Neural cell (in vitro differentiated cells): Measurements from ENCODE around the gene ATP5F1D. TPM values are rescaled to one million over a fixed set of nuclear protein-coding genes. Genes with fewer than 3 reads are reported as not detected.

Experiments used
- H2AFZ ChIP-seq: fragments of 200-600, 300-800 bp; sonication (generic), shearing (Covaris generic); 2 replicates; pipeline ENCODE4 v1.6.0; 2014; ENCODE audit warnings: low read depth, mild to moderate bottlenecking, antibody characterized with exemption, low read length, moderate library complexity
- H3F3A ChIP-seq: fragments of 200-600 bp; shearing (Covaris generic); 2 replicates; pipeline ENCODE4 v1.6.1; 2016; ENCODE audit warnings: mild to moderate bottlenecking, moderate library complexity, mixed read lengths, antibody characterized with exemption, low read length; ENCODE audit not compliant: insufficient read depth, poor library complexity, severe bottlenecking
- H3K27ac ChIP-seq: fragments of 200-600, 300-800 bp; sonication (generic), shearing (Covaris generic); 2 replicates; pipeline ENCODE4 v1.5.1; 2014; ENCODE audit warnings: mild to moderate bottlenecking, low read length, moderate library complexity
- H3K27me3 ChIP-seq: fragments of 300-800, 200-600 bp; sonication (generic), shearing (Covaris generic); 2 replicates; pipeline ENCODE4 v1.6.0; 2014; ENCODE audit warnings: mild to moderate bottlenecking, low read depth, low read length, moderate library complexity; ENCODE audit not compliant: insufficient read depth
- H3K36me3 ChIP-seq: fragments of 300-800, 200-600 bp; sonication (generic), shearing (Covaris generic); 2 replicates; pipeline ENCODE4 v1.5.1; 2014; ENCODE audit warnings: mild to moderate bottlenecking, antibody characterized with exemption, low read length, moderate library complexity; ENCODE audit not compliant: insufficient read depth
- H3K4me2 ChIP-seq: fragments of 300-800, 200-600 bp; sonication (generic), shearing (Covaris generic); 2 replicates; pipeline ENCODE4 v1.6.0; 2014; ENCODE audit warnings: mild to moderate bottlenecking, low read length
- H3K4me3 ChIP-seq: fragments of 300-800, 200-600 bp; sonication (generic), shearing (Covaris generic); 2 replicates; pipeline ENCODE4 v1.5.1; 2014; ENCODE audit warnings: mild to moderate bottlenecking, low read length, moderate library complexity
- H3K79me2 ChIP-seq: fragments of 200-600 bp; shearing (Covaris generic); replicated peaks from 2 replicates; pipeline ENCODE4 v1.6.0; 2014; ENCODE audit warnings: mild to moderate bottlenecking, low read length, moderate library complexity; ENCODE audit not compliant: insufficient read depth
- H3K9ac ChIP-seq: fragments of 300-800, 200-600 bp; sonication (generic), shearing (Covaris generic); 2 replicates; pipeline ENCODE4 v1.6.1; 2016; ENCODE audit warnings: mild to moderate bottlenecking, low read length, mixed read lengths
- H3K9me2 ChIP-seq: fragments of 200-600 bp; shearing (Covaris generic); 2 replicates; pipeline ENCODE4 v1.6.1; 2016; ENCODE audit warnings: mild to moderate bottlenecking, low read length, mixed read lengths; ENCODE audit not compliant: insufficient read depth
- H3K9me3 ChIP-seq: fragments of 200-600, 300-800 bp; sonication (generic), shearing (Covaris generic); 2 replicates; pipeline ENCODE4 v1.6.1; 2016; ENCODE audit warnings: mild to moderate bottlenecking, mixed run types, low read length, moderate library complexity, mixed read lengths
- H4K20me1 ChIP-seq: fragments of 200-600 bp; shearing (Covaris generic); 2 replicates; pipeline ENCODE4 v1.6.1; 2016; ENCODE audit warnings: mild to moderate bottlenecking, mixed run types; ENCODE audit not compliant: insufficient read depth
- EP300 ChIP-seq: fragments of 450-650 bp; conservative IDR thresholded peaks from 2 replicates; pipeline ENCODE4 v1.6.1; 2014; ENCODE audit warnings: antibody characterized with exemption, mild to moderate bottlenecking, moderate library complexity; ENCODE audit not compliant: poor library complexity, severe bottlenecking
- EZH2 ChIP-seq: fragments of 200-600, 300-800 bp; shearing (Covaris generic), sonication (generic); IDR thresholded peaks from 2 replicates; pipeline ENCODE4 v1.6.1; 2014; ENCODE audit warnings: antibody characterized with exemption, low read length, borderline replicate concordance, mild to moderate bottlenecking; ENCODE audit not compliant: insufficient read depth, poor library complexity, severe bottlenecking
- MXI1 ChIP-seq: fragments of 450-650 bp; conservative IDR thresholded peaks from 2 replicates; pipeline ENCODE4 v1.6.1; 2014; ENCODE audit warnings: antibody characterized with exemption, mild to moderate bottlenecking; ENCODE audit not compliant: poor library complexity, severe bottlenecking
- POLR2AphosphoS5 ChIP-seq: IDR thresholded peaks from 2 replicates; pipeline ENCODE4 v1.6.1; 2012
- RAD21 ChIP-seq: fragments of 450-650 bp; conservative IDR thresholded peaks from 2 replicates; pipeline ENCODE4 v1.6.1; 2014; ENCODE audit warnings: antibody characterized with exemption, mild to moderate bottlenecking, moderate library complexity
- SMC3 ChIP-seq: fragments of 450-650 bp; conservative IDR thresholded peaks from 2 replicates; pipeline ENCODE4 v1.6.1; 2014; ENCODE audit warnings: antibody characterized with exemption, mild to moderate bottlenecking, moderate library complexity; ENCODE audit not compliant: poor library complexity
- TAF1 ChIP-seq: IDR thresholded peaks from 2 replicates; pipeline ENCODE4 v1.6.1; 2012; ENCODE audit warnings: low read depth
- polyA plus RNA-seq: library from polyadenylated mRNA; depleted of rRNA; stranded (reverse); fragments of >200 nt; gene quantifications from 2 replicates; pipeline ENCODE4 v1.2.3, GENCODE V29; 2014
- TF ChIP-seq, protein P1 (sequence below): IDR thresholded peaks from 2 replicates; pipeline ENCODE4 v1.6.1; 2012; ENCODE audit warnings: borderline replicate concordance
- TF ChIP-seq, protein P2 (sequence below): fragments of 450-650 bp; IDR thresholded peaks from 2 replicates; pipeline ENCODE4 v1.5.1; 2014; ENCODE audit warnings: antibody characterized with exemption, mild to moderate bottlenecking, moderate library complexity; ENCODE audit not compliant: poor library complexity, severe bottlenecking

Gene ATP5F1D
- polyA plus RNA-seq, 1 donor from 2014 or later = 47.8 TPM

DNA sequence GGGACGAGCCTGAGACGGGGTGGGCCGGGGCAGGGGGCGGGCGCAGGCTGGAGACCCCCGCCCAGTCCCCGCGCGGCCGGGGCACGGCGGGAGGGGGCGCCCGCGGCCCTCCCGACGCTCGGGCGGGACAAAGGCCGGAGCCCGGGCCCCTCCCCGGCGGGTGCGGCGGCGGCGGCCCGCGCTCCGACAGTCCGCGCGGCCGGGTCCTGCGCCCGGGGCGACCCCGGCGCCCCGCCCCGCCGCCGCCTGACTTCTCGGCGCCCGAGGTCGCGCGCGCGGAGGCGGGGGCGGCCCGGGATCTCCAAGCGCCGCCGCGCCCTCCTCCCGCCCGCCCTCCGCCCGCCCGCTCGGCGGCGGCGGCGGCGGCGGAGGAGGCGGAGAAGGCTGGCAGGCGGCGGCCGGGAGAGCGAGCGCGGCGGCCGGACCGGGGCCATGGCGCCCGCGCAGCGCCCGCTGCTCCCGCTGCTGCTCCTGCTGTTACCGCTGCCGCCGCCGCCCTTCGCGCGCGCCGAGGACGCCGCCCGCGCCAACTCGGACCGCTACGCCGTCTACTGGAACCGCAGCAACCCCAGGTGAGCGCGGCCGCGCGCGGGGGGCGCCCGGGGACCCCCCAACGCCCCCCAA is 44.3 kb downstream of the ATP5F1D start, which contains the start of gene EFNA2:
TSS of gene EFNA2 (plus strand) at position 137 of the 624 bp plus-strand sequence. CDS start at position 433, 296 bp downstream.
- Histone ChIP-seq H2AFZ (no peak within 1 kb of the TSS), H3K27me3 (no peaks in the 10 kb centered on the region), H3K36me3 (no peaks in the 10 kb centered on the region), H3K9me2 (no peaks in the 10 kb centered on the region), H3K4me2 (peak within 1 kb of the TSS; percentile 57), H3K4me3 (peak within 1 kb of the TSS; percentile 92), H3K79me2 (peaks cover 22% of the 10 kb centered on the region), H3K27ac (peak within 1 kb of the TSS; percentile 5), H3K9ac (peak within 1 kb of the TSS; percentile 77), H4K20me1 (no peaks in the 10 kb centered on the region), H3K9me3 (no peaks in the 10 kb centered on the region), H3F3A (no peaks in the 10 kb centered on the region)
- TF ChIP-seq EP300 (no peak), POLR2AphosphoS5 (peak; percentile 45)

DNA sequence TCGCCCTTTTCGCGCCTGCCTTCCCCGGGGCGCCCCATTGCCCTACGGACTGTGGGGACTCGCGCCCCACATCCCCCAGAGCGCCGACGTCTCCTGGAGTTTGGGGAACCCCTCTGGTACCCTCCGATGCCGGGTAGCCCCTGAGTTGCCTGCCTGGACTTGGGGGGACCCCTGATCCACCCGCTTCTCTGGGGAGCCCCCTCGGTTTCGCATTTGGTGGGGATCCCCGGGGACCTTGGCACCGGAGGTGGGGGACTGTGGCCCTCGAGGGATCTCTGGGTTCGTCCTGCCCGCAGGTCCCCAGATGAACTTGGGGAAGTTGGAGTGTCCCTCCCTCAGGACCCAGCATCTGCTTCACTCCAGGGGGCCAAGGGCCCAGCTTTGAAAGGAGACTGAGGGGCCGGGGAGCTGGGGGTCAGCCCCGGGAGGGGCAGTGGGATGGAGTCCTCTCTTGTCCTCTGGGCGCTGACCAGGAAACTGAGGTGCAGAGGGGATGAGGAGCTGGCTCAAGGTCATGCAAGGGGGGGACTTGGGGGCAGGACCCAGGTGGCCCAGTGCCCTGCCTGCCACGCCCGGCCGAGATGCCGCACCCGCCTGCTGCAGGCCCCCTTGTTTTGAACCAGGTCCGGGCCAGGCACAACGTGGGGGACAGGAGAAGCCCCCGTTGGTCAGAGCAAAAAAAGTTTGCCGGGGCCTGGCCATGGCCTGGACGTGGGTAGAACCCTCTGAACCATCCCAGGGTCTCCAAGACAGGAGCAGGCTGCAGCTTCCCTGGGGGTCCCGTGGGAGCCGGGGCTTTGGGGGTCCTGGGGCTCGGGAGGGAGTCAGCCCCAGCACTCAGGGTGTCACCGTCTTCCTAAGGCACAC is 45.2 kb downstream of the ATP5F1D start:
- no peaks in the 10 kb centered on the region for H3K9me3 ChIP-seq
- peak overlapping the region; percentile 92 for H3K4me3 ChIP-seq
- no peaks in the 10 kb centered on the region for H4K20me1 ChIP-seq
- no peaks in the 10 kb centered on the region for H3K27me3 ChIP-seq
- peak overlapping the region; percentile 57 for H3K4me2 ChIP-seq
- H3F3A ChIP-seq = no peaks in the 10 kb centered on the region
- no peak overlapping the region for H3K27ac ChIP-seq
- peaks cover 24% of the 10 kb centered on the region for H3K79me2 ChIP-seq
- no peak overlapping the region for H2AFZ ChIP-seq
- TF ChIP-seq TAF1 (no peak), EP300 (no peak), POLR2AphosphoS5 (no peak), SMC3 (no peak), RAD21 (no peak), EZH2 (no peak), MXI1 (no peak)
- TF ChIP-seq, protein P1, sequence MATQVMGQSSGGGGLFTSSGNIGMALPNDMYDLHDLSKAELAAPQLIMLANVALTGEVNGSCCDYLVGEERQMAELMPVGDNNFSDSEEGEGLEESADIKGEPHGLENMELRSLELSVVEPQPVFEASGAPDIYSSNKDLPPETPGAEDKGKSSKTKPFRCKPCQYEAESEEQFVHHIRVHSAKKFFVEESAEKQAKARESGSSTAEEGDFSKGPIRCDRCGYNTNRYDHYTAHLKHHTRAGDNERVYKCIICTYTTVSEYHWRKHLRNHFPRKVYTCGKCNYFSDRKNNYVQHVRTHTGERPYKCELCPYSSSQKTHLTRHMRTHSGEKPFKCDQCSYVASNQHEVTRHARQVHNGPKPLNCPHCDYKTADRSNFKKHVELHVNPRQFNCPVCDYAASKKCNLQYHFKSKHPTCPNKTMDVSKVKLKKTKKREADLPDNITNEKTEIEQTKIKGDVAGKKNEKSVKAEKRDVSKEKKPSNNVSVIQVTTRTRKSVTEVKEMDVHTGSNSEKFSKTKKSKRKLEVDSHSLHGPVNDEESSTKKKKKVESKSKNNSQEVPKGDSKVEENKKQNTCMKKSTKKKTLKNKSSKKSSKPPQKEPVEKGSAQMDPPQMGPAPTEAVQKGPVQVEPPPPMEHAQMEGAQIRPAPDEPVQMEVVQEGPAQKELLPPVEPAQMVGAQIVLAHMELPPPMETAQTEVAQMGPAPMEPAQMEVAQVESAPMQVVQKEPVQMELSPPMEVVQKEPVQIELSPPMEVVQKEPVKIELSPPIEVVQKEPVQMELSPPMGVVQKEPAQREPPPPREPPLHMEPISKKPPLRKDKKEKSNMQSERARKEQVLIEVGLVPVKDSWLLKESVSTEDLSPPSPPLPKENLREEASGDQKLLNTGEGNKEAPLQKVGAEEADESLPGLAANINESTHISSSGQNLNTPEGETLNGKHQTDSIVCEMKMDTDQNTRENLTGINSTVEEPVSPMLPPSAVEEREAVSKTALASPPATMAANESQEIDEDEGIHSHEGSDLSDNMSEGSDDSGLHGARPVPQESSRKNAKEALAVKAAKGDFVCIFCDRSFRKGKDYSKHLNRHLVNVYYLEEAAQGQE = no peak
- TF ChIP-seq, protein P2, sequence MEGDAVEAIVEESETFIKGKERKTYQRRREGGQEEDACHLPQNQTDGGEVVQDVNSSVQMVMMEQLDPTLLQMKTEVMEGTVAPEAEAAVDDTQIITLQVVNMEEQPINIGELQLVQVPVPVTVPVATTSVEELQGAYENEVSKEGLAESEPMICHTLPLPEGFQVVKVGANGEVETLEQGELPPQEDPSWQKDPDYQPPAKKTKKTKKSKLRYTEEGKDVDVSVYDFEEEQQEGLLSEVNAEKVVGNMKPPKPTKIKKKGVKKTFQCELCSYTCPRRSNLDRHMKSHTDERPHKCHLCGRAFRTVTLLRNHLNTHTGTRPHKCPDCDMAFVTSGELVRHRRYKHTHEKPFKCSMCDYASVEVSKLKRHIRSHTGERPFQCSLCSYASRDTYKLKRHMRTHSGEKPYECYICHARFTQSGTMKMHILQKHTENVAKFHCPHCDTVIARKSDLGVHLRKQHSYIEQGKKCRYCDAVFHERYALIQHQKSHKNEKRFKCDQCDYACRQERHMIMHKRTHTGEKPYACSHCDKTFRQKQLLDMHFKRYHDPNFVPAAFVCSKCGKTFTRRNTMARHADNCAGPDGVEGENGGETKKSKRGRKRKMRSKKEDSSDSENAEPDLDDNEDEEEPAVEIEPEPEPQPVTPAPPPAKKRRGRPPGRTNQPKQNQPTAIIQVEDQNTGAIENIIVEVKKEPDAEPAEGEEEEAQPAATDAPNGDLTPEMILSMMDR = no peak
- H3K9ac ChIP-seq = peak overlapping the region; percentile 77
- H3K9me2 ChIP-seq = no peaks in the 10 kb centered on the region
- no peaks in the 10 kb centered on the region for H3K36me3 ChIP-seq
